Endothelial cell of umbilical vein (primary cell): ENCODE data around the gene GBX2. TPM values are rescaled to one million over a fixed set of nuclear protein-coding genes. Genes with fewer than 3 reads are reported as not detected.

Experiments
- BruUV-seq: library from RNA; stranded (reverse); fragments of 400-500 nt; replicated peaks from 2 replicates; lab custom pipeline; 2021; lab: Mats Ljungman, UMichigan
- CTCF ChIA-PET: fragments of 300-600, 350-600 bp; sonication (Branson Sonifier 250); formaldehyde crosslinking; loops from one replicate; lab custom pipeline; 2021; ENCODE audit warnings: antibody characterized with exemption, inconsistent platforms; lab: Charles Lee
- POLR2A ChIA-PET: fragments of 300-600, 350-600 bp; sonication (Branson Sonifier 250); formaldehyde crosslinking; loops from one replicate; lab custom pipeline; 2021; ENCODE audit warnings: antibody characterized with exemption, inconsistent platforms; lab: Charles Lee
- DNase-seq: peaks from one replicate; pipeline ENCODE4 v3.0.0-alpha.2; 2011; ENCODE audit warnings: low read depth, low spot score
- FAIRE-seq: peaks from 2 replicates; lab custom pipeline; 2011; peaks lifted over from hg19 to GRCh38; lab: Jason Lieb, UNC
- H2AFZ ChIP-seq: 2 replicates; pipeline ENCODE4 v1.6.0; 2012; ENCODE audit warnings: low read depth, low read length, control low read depth, inconsistent platforms
- H3K27ac ChIP-seq: 2 replicates; pipeline ENCODE4 v1.5.1; 2011; ENCODE audit warnings: low read depth, mild to moderate bottlenecking, control low read depth, low read length, moderate library complexity; ENCODE audit not compliant: insufficient read depth
- H3K27me3 ChIP-seq, 2 experiments: 2 replicates each; pipeline versions ENCODE4 v1.6.0 to v1.6.1; 2011; ENCODE audit warnings: low read length in 2 of 2, mixed read lengths in 1 of 2; ENCODE audit not compliant: control insufficient read depth in 2 of 2, insufficient read depth in 2 of 2
- H3K36me3 ChIP-seq, 2 experiments: 2 replicates in 1 of 2; 3 replicates in 1 of 2; pipeline ENCODE4 v1.5.1; 2011; ENCODE audit warnings: low read length in 2 of 2, mild to moderate bottlenecking in 1 of 2, moderate library complexity in 1 of 2; ENCODE audit not compliant: control insufficient read depth in 2 of 2, insufficient read depth in 2 of 2; ENCODE audit errors: extremely low read depth in 1 of 2
- H3K4me1 ChIP-seq: 3 replicates; pipeline ENCODE4 v1.5.1; 2011; ENCODE audit warnings: mild to moderate bottlenecking, low read length; ENCODE audit not compliant: control insufficient read depth, insufficient read depth; ENCODE audit errors: extremely low read depth
- H3K4me2 ChIP-seq: 2 replicates; pipeline ENCODE4 v1.6.1; 2011; ENCODE audit warnings: low read length, control low read depth, mixed read lengths; ENCODE audit not compliant: insufficient read depth
- H3K4me3 ChIP-seq, 3 experiments: fragments of 200-600 bp in 1 of 3; sonication (generic), shearing (Covaris generic) in 1 of 3; replicated peaks in 1 of 3; 2 replicates each; pipeline ENCODE4 v1.5.1; 2011 to 2016; ENCODE audit warnings: control low read depth in 3 of 3, low read length in 3 of 3, mild to moderate bottlenecking in 2 of 3, inconsistent platforms in 1 of 3, low read depth in 1 of 3, moderate library complexity in 1 of 3; ENCODE audit not compliant: insufficient read depth in 1 of 3
- H3K79me2 ChIP-seq: 2 replicates; pipeline ENCODE4 v1.6.0; 2012; ENCODE audit warnings: low read length, inconsistent platforms; ENCODE audit not compliant: control insufficient read depth, insufficient read depth
- H3K9ac ChIP-seq: replicated peaks from 2 replicates; pipeline ENCODE3; 2011; ENCODE audit warnings: low read length, control low read depth; ENCODE audit not compliant: insufficient read depth; ENCODE audit errors: extremely low read depth
- H3K9me1 ChIP-seq: replicated peaks from 3 replicates; pipeline ENCODE4 v1.6.0; 2011; ENCODE audit warnings: mild to moderate bottlenecking, low read length; ENCODE audit not compliant: control insufficient read depth, insufficient read depth; ENCODE audit errors: extremely low read depth
- H3K9me3 ChIP-seq: replicated peaks from 2 replicates; pipeline ENCODE4 v1.5.1; 2012; ENCODE audit warnings: low read length, inconsistent platforms; ENCODE audit not compliant: control insufficient read depth, insufficient read depth
- H4K20me1 ChIP-seq: replicated peaks from 2 replicates; pipeline ENCODE3; 2011; ENCODE audit warnings: mild to moderate bottlenecking, low read length; ENCODE audit not compliant: control insufficient read depth, insufficient read depth; ENCODE audit errors: extremely low read depth
- EZH2 ChIP-seq: IDR thresholded peaks from 2 replicates; pipeline ENCODE4 v1.6.1; 2012; ENCODE audit warnings: borderline replicate concordance, low read depth, mild to moderate bottlenecking, moderate library complexity, low read length, inconsistent platforms; ENCODE audit not compliant: severe bottlenecking
- FOS ChIP-seq: IDR thresholded peaks from 2 replicates; pipeline ENCODE4 v1.6.1; 2011; ENCODE audit warnings: mild to moderate bottlenecking, low read length, moderate library complexity, borderline replicate concordance; ENCODE audit not compliant: insufficient read depth
- GATA2 ChIP-seq: IDR thresholded peaks from 2 replicates; pipeline ENCODE4 v1.7.0; 2011; ENCODE audit warnings: low read depth, mild to moderate bottlenecking, moderate library complexity, mixed read lengths, low read length; ENCODE audit not compliant: insufficient read length, insufficient read depth
- JUN ChIP-seq: IDR thresholded peaks from 2 replicates; pipeline ENCODE4 v1.6.1; 2011; ENCODE audit warnings: borderline replicate concordance, low read depth; ENCODE audit not compliant: insufficient read length, insufficient read depth
- MYC ChIP-seq: IDR thresholded peaks from one replicate; pipeline ENCODE4 v1.6.1; 2011; ENCODE audit warnings: mild to moderate bottlenecking, low read depth, low read length
- POLR2A ChIP-seq: IDR thresholded peaks from 2 replicates; pipeline ENCODE4 v1.6.1; 2012; ENCODE audit warnings: low read depth, mild to moderate bottlenecking, control low read depth, low read length
- POLR2AphosphoS5 ChIP-seq: IDR thresholded peaks from 2 replicates; pipeline ENCODE4 v1.6.1; 2012; ENCODE audit warnings: low read depth, mild to moderate bottlenecking, control low read depth, low read length, moderate library complexity; ENCODE audit not compliant: insufficient read depth
- dilution Hi-C: fragments of 300-500 bp; cut with MboI; formaldehyde crosslinking; loops from one replicate; pipeline ENCODE4 v1.15.0; 2019; ENCODE audit warnings: low sequenced_read_pairs; ENCODE audit not compliant: extremely low pct_ligation_motif_present
- intact Hi-C: fragments of 100-400 bp; cut with micrococcal nuclease; formaldehyde crosslinking; loops from one replicate; pipeline ENCODE4 v1.10.0; 2022
- polyA plus RNA-seq, 4 experiments: library from polyadenylated mRNA; depleted of rRNA in 3 of 4; stranded (reverse) in 3 of 4; unstranded in 1 of 4; fragments of >200 nt; gene quantifications; 2 replicates each; pipeline versions ENCODE4 v1.2.1 to v1.2.3, GENCODE V29; 2011 to 2012; ENCODE audit warnings: missing spikeins in 1 of 4
- total RNA-seq: library from RNA; stranded (reverse); gene quantifications from 2 replicates; pipeline ENCODE4 v1.2.3, GENCODE V29; 2021
- TF ChIP-seq, protein P1 (sequence below), 2 donors: IDR thresholded peaks; 1 replicate in 1 of 2; 2 replicates in 1 of 2; pipeline ENCODE4 v1.5.1; 2011; ENCODE audit warnings: low read length in 2 of 2, mild to moderate bottlenecking in 2 of 2, moderate library complexity in 2 of 2, control low read depth in 1 of 2, inconsistent platforms in 1 of 2, low read depth in 1 of 2; ENCODE audit not compliant: insufficient read depth in 1 of 2; ENCODE audit errors: extremely low read depth in 1 of 2
- TF ChIP-seq, protein P2 (sequence below): IDR thresholded peaks from 2 replicates; pipeline ENCODE4 v1.6.1; 2011; ENCODE audit not compliant: insufficient read depth, insufficient read length

Gene GBX2
- total and polyA plus RNA-seq, 2 donors (not counting 3 experiments of a cell fraction or from before 2014, with no cell fraction given) = 3.0 to 3.6 TPM

DNA sequence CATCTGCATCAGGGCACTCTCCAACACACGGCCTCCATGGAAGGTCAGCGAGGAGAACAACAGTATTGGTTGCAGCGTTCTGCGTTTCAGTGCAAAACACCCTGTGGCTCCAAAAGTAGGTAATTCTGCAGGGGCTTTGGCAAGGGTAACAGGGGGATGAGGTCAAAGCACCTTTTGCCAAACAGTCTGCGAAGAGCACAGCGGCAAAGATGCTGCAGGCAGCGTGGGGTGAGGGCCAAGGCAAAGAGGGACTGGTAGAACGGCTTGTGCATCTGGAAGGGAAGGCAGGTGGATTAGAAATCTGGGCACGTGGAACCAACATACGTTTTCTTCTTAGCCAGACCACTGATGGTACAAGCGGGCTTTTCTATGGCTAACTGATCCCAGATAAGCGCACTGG lies 26.6 kb upstream of the GBX2 start:
- no peak overlapping the region for H2AFZ ChIP-seq
- no peaks in the 10 kb centered on the region for H3K79me2 ChIP-seq
- ChIA-PET CTCF (interaction anchor here (1.4 to 2.1 kb wide), 2 partner anchors 14 to 415 kb away, joined by 6 to 9 read pairs; no protein-coding TSS in a partner anchor), POLR2A (no interaction called here)
- DNase-seq = no peak
- no peaks in the 10 kb centered on the region for H3K9me1 ChIP-seq
- FAIRE-seq = no peak
- H3K4me3 ChIP-seq = no peak overlapping the region
- H3K9me3 ChIP-seq = no peaks in the 10 kb centered on the region
- H3K27me3 ChIP-seq = no peaks in the 10 kb centered on the region
- no TSS peak for BruUV-seq
- H3K9ac ChIP-seq = no peak overlapping the region
- H3K4me2 ChIP-seq = no peak overlapping the region
- intact Hi-C loops (no loop called here), dilution Hi-C loops (no loop called here)
- H3K4me1 ChIP-seq = no peaks in the 10 kb centered on the region
- no peak overlapping the region for H3K27ac ChIP-seq
- no peaks in the 10 kb centered on the region for H4K20me1 ChIP-seq
- TF ChIP-seq, protein P1, sequence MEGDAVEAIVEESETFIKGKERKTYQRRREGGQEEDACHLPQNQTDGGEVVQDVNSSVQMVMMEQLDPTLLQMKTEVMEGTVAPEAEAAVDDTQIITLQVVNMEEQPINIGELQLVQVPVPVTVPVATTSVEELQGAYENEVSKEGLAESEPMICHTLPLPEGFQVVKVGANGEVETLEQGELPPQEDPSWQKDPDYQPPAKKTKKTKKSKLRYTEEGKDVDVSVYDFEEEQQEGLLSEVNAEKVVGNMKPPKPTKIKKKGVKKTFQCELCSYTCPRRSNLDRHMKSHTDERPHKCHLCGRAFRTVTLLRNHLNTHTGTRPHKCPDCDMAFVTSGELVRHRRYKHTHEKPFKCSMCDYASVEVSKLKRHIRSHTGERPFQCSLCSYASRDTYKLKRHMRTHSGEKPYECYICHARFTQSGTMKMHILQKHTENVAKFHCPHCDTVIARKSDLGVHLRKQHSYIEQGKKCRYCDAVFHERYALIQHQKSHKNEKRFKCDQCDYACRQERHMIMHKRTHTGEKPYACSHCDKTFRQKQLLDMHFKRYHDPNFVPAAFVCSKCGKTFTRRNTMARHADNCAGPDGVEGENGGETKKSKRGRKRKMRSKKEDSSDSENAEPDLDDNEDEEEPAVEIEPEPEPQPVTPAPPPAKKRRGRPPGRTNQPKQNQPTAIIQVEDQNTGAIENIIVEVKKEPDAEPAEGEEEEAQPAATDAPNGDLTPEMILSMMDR (IDR thresholded peaks at IDR 0.05; ENCODE audit: extremely low read depth in 1 of 2, insufficient read depth in 1 of 2, low read depth in 1 of 2, low read length in 2 of 2) = no peak
- TF ChIP-seq POLR2A (no peak), GATA2 (no peak), POLR2AphosphoS5 (no peak), MYC (no peak), FOS (no peak), JUN (no peak), EZH2 (no peak)
- TF ChIP-seq, protein P2, sequence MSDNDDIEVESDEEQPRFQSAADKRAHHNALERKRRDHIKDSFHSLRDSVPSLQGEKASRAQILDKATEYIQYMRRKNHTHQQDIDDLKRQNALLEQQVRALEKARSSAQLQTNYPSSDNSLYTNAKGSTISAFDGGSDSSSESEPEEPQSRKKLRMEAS = no peak
- H3K36me3 ChIP-seq = no peaks in the 10 kb centered on the region
